ENCODE measurements around the gene FXYD6.

The FXYD6 gene

DNA sequence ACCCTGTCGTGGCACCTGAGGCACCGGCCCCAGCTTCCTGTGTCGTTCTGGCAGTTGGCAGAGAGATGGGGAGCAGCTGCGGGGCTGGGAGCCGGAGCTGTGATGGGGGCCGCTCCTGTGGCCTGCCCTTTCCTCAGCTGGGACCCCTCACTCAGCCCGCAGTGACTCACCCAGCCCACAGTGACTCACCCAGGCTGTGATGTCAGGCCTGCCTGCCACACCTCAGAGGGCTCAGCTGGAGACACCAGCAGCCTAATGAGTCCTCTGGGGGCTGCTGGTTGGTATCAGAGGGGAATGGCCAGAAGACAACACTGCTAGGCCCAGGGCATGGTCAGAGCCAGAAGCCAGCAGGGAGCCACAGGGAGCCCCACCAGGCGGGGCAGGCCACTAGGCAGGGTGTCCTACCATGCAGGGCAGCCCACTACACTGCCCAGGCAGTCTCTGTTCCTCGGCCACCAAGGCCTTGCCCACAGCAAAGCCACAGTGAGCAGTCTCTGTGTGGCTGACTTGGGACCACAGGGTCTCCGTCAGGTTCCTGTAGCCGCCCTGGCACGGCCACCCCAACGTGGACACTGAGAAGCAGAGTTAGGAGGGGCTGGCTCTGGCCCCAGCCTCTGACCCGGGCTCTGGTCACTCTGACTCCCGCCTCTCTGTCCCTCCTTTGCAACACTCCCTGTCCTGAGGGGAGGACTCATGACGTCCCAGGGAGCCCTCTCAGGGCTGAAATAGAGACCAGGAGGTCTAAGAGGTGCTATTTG, 47.7 kb downstream of the FXYD6 start:
- peak; percentile 55 for DNase-seq (ENCODE audit: low spot score)

DNA sequence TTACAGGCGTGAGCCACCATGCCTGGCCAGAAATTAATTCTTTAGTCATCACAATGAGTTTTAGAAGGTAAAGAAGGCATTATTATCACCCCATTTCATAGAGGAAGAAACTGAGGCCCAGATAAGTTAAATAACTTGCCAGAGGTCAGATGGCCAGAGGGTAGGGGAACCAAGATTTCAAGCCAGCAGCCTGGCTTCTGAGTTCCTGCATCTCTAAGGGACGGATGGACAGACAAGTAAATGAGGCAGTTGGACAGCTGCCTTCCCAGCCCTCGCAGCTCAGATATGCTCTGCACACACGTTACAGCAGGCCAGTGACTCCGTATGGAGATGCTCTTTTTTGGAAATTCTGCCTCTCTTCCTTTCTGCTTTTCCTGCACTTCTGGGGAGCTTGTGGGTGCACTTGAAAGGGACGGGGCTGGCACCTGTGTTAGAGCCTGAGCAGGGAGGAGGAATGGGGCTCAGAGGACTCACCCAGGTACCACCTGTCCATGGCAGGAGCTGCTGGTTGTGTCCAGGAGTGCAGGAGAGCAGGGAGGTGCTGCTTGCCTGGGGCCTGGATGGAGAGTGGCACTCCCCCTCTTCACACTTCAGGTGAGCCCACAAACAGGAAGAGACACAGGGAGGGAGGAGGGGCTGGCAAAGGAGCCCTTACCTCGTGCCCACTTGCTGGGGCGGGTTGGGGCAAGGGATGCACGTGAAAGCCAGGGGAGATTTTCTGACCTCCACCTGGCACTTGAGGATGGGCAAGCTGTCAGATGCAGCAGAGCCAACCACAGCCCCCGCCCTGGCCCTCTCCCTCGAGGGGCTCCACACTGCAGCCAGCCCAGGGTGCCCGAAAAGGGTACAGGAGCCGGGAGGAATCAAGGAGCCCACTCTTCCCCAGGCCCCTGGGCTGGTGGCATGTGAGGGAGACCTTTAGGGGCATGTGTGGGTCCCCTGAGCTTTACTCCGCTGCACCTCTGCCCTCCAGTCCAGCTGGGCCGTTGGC, 48.6 kb downstream of the FXYD6 start:
- DNase-seq (ENCODE audit: low spot score): no peak

DNA sequence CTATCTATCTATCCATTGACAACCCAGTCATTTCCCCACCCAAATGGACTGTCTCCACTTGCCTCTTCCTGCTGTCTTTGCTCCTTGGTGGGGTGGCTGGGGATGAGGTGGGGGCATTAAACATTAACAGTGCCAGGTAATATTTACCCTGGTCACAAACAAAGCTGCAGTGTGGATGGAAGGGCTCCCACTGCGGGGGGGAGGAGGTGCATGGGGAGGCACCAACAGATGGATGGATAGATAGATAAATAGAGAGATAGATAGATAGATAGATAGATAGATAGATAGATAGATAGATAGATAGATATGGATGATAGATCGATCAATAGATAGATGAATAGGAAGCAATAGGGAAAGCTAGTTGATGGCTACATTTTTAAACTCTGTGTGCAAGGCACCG, 49.6 kb downstream of the FXYD6 start:
- no peak for DNase-seq (ENCODE audit: low spot score)

DNA sequence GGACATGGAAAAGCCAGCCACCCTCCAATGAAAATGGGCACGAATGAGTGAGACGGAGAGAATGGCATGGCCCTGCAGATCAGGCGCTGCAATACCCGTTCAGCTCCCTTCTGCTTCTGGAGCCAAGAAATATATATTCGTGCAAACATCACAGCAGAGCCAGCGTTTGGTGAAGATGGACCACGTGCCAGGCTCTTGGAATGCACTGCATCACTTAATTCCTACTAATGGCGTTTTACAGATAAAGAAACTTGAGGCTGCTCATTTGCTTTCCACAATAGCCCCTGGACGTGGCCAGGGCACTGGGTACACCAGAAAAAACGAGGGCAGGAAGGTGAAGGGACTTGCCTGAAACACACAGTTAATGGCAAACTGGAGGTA, 50.3 kb downstream of the FXYD6 start:
- no peak for DNase-seq (ENCODE audit: low spot score)

DNA sequence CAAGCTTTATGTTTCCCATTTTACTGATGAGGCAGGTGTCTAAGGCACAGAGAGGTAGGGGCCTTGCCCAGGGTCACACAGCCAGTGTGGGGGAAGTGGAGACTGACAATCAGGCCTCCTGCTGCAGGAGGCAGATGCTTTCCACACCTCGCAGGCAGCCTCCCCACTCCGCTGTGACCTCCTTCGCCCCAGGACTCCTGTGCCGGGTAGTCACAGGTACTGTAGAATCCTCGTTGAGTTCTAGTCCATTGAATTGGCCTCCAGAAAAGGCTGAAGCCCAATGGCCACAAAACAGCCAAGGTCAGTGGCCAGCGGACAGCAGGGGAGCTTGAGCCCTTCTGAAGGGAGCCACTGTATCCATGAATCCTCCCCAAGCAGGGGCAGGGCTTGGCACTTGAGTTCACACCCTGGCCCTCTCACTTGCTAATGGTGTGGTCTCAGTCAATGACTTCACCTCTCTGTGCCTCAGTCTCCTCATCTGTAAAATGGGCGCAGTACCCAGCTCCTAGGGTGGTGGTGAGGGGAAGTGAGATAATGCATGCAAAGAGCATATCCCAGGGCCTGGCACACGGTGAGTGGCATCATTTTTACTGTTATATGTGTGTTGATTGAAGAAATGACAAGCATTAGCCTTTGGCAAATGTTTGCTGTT, 50.8 kb downstream of the FXYD6 start:
- DNase-seq (ENCODE audit: low spot score): no peak

DNA sequence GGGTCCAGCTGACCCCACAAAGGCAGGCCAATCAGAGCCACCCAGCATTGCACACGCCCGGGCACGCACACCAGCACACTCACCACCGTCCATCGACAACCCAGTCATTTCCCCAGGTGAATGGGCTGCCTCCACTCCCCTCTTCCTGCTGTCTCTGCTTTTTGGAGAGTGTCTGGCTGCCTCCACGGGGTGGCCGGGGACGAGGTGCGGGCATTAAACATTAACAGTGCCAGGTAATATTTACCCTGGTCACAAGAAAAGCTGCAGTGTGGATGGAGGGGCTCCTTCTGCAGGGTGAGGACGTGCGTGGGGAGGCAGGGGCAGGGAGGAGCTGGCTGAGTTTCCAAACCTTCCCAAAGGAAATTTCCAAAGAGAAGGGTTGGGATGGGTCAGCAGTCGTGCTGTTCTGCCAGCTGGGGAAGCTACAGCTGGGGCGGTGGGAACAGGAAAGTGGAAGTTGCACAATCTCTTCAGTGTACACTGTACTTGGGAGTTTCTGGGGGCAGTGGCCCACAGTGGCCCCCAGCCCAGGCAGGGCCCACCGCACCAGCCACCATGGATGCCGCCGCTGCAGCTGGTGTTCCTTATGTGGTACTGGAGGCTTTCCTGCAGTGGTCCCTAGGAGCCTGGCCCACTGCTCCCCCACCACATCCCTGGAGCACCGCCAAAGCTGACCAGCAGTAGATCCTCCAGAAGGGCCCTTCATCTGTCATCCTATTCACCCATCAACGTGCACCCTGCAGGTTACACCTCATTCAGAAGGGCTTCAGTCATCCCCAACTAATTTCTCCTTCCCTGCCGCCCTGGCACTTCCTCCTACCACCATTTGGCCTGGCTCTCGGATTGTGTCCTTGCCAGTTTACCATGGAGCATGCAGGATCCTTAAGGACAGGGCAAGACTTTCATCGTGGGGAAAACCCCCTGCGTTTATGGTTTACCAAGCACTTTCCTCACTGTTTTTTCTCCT, 51.6 kb downstream of the FXYD6 start, which contains the start of gene FXYD2:
FXYD2 (minus strand) TSS at position 174 of the 967 bp plus-strand sequence; CDS start at position 108, 66 bp downstream.
- DNase-seq (ENCODE audit: low spot score): no peak

DNA sequence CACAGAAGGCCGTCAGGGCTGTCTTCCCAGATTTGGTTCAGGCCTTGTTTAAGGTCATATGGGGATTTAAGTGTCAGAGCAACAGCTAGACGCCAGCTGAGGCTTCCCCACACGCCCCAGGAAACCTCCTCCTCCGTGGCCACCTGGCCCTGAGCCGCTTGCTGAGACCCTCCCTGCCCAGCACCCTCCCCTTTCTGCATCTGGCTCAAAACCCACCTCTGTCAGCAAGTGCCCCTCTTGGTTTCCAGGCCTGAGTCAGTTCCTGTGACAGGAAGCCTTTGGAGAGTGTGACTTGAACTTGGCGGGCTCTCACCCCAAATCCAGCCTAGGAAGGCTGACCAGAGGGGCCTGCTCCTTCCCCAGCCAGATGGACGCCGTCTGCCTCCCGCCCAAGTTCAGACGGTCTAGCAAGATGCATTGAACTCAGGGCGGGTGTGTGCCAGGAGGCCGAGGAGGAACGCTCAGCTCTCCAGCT, 52.5 kb downstream of the FXYD6 start:
- no peak for DNase-seq (ENCODE audit: low spot score)

DNA sequence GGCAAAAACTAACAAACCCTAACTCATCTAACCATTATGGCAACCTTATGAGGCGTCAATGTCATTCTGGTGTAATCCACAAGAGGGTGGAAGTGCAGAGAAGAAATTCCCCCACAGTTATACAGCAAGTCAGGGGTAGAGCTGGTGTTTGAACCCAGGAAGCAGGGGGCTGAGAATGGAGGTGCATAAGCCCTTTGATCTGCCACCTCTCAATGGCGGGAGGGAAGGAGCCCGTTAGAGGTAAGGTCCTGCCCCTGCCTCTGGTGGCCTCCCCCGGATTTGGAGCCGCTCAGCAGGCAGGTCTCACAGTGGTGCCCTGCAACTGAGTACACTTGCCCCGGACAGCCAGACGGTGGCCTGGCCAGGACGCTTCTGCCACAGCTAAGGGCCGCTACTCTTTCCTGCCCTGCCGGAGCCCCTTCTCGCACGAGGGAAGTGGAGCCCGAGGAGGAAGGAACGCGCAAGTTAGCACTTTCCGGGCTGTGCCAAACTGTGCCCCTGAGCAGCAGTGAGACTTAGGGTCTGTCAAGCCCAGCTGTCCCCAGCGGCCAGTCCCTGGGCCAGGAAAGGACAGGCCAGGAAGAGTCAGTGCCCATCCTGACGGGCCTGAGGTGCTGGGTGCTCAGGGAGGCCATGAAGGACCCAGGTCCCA, 53.0 kb downstream of the FXYD6 start:
- DNase-seq (ENCODE audit: low spot score): peak; percentile 62

DNA sequence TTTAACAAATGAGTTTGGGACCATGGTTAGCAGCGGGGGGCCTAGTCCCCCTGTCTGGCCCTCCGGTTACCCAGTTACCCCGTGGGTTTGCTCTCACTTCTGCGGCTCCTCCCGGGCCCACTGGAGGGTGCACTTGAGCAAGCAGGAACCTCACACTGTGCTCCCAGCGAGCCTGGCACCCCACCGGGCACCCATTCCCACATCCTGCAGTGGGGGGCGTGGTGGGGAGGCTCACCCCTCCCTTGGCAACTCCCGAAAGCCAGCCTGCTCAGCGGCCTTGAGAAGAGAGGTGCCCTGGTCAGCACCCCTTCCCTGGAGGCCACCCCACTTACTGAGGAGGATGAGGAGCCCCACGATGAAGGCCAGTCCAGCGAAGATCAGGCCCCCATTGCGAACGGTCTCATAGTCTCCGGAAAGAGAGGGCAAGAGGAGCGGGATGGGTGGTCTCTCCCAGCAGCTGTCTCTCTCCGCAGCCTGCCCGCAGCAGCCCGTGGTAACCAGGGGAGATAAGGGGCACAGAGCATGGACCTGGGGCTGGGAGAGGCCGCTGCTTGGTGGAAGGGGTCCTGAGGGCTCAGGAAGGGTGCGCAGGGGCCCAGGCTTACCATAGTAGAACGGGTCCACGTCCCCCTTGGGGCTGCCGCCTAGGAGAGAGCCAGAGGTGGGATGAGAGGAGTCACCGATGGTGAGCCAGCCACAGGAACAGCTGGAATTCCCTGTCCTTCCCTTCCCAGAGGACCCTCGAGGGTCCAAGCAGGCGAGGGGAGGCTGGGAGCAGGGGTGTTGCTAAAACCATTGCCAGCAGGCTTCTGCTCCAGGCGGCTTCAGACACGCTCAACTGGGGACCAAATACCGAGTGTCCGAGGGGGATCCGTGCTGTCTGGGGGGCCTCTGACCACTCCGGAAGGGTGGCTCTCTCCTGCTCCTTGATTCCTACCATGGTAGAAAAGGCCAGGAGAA, 54.1 kb downstream of the FXYD6 start:
- DNase-seq (ENCODE audit: low spot score): peak; percentile 55

DNA sequence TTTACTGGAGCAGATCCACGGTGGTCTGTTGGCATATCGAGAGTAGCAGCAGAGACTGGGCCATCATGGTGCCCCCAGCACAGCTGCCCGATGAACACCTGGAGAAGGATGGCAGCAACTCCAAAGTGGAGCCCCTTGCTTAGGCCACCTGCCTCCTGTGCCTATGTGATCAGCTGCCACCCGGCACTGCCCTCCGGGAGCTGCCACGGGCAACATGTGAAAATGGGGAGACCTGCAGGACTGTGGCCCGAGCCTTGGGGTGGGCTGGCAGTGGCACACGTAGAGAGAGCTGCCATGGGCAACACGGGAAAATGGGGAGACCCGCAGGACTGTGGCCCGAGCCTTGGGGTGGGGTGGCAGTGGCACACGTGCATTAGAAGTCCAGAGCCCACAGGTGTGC, 55.0 kb downstream of the FXYD6 start:
- DNase-seq (ENCODE audit: low spot score): no peak

DNA sequence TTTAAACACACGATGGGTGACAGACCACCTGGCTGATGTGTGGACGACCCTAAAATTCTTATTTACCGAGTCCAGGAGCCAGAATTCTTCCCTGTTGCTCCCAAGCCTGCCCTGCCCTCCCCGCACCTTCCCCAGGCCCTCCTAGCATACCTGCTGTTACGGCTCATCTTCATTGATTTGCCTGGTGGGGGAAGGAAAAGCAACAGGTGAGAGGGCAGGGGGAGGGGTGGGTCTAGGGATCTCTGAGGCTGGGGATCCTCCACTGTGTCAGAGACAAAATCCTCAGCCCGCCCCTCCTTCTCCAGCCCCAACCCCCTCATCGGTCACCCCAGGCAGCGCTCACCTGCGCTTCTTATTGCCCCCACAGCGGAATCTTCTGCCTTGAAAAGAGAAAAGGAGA, 55.9 kb downstream of the FXYD6 start:
- DNase-seq (ENCODE audit: low spot score): no peak

DNA sequence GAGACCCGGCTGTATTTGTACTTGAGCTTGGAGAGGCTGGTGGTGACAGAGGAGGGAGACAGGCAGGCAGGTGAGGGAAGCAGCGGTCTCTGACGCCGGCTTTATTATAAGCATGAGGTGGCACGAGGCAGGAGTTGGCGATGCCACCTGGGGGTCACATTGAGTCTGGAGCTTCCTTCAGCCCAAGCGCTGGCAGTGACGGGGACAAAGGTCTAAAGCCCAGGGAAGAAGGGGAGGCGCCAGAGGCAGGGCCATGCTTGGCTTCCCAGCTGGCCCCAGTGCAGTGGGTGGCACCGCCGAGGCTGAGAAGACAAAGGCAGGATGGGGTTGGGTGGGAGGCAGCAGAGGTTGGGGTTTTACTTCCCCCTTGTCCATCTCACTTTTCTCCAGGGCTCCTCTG, 56.4 kb downstream of the FXYD6 start:
- DNase-seq (ENCODE audit: low spot score): no peak

DNA sequence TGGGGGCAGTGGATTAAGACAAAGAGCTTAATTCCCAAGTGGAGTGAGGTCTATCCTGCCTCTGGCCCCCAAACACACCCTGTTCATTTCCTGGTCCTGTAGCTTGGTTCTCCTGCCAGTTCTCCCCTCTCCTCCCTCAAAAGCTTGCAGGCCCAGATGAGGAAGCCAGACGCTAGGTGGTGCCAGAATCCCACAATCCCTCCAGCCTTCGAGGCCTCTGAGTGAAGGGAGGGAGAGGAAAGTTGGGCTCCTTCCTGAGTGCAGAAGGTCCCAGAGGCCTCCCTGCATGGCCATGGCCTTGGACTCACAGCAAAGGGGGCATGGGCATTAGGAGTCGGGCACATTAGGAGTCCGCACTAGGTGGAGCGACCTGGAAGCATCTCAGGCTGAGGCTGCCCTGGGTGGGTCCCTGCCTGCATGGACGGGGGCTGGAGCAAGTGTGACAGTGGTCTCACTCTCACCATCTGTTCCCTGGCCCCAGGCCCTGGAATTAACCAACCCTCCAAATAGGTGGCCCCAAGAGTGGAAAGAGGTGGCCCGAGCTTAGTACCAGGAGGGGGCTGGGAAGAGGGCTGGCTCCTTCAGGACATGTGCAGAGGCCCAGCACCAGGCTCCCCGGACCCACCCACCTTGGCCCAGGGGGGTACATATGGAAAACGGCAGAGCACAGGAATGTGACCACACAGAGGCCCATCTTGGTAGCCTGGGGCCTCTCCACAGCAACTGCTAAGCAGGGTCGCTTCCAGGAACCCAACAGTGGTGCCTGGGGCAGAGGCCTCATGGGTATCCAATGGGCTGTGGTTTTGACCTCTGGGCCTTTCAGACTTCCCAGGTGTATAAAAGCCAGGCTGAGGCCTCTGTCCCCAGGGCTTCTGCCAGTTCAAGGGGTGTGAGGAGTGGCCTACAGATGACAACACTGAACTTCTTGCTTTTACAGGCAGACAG, 57.1 kb downstream of the FXYD6 start:
- peak; percentile 71 for DNase-seq (ENCODE audit: low spot score)

DNA sequence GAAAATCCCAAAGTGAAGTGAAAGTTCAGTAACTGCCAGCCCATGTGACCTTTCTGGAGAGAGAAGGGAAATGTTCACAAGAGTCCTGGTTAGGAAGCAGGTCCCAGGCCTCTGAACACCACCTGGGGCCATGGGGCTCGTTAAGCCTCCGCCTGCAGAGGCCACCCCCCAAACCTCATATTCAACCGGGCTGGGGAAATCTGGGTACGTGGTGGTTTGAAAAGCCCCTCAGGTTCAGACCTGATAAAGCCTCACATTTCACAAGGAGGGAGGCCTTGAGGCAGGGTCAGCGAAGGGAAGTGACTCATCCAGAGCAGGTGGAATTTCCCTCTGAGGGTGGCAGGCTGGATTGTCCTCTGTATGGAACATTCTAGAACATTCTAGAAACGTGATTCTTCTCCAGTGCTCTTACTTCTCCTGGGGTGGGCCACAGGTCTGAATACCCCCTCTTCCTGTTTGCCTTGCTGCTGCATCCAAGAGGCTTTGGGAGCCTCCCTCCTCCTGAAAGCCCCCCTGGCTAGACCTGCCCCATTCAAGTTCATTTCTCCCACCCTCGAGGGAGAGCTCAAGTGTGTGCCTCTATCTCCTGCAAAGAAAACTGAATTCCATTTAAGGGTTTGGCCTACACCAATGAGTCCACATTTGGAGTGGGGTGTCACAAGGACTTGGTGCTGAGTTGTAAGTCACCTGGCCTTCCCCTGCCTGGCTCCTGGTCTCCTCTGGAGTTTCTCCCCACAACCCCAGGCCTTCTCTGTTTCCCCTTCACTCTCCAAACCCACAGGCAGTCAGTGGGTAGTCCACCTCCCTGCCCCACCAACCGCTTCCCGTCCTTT, 58.2 kb downstream of the FXYD6 start:
- no peak for DNase-seq (ENCODE audit: low spot score)

DNA sequence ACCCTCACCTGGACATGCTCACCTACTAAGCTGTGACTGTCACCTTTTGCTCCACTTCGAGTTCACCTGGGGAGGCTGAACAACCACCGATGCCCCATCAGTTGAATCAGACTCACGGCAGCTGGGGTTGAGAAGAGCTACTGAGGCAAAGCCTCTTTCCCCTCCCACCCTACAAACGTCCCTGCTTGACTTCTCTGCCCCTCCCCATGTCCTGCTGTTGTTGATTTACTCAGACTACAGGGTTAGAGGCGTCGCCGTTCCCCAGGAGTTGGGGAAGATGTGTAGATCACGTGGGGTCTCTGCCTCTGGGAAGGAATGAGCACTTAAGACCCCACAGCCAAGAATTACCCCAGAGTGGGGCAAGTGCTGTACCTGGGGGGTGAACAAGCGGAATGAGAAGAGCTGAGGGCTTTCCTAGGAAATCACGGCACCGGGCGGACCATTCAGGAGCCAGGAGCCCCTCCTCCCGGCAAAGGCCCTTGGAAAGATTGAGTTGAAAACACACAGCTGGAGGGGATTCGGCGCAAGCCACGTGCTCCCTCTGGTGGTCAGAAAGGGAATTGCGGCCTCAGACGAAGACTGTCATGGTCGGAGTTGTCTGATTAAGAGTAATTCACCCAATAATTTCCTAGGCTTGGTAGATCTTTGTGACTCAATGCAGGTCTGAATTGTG, 59.0 kb downstream of the FXYD6 start:
- peak; percentile 78 for DNase-seq (ENCODE audit: low spot score)

DNA sequence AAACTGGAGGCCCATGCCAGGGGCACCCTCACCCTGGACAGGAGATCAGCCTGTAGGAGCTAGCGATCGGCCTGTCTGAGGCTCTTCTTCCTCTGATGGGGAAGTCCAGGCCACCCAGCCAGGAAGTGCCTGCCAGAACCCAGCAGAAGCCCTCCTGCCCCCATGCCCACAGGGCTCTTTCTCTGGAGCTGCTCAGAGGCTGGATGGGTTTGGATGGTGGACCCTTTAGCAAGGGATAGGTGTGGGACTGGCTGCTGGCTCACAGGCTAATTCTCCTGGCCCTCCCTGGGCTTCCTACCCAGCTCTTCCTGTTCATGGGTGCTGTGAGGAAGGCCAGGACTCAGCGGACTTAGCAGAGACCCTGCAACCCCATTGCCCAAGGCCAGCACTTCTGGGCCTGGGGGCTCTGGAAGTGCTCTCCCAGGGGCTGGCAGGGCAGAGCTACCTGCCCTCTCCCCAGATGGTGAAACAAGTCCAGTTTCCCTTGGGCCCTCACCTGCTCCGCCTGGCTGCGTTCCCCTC, 59.6 kb downstream of the FXYD6 start:
- DNase-seq (ENCODE audit: low spot score): no peak
